ENCODE data around the gene CSF2.

DNA sequence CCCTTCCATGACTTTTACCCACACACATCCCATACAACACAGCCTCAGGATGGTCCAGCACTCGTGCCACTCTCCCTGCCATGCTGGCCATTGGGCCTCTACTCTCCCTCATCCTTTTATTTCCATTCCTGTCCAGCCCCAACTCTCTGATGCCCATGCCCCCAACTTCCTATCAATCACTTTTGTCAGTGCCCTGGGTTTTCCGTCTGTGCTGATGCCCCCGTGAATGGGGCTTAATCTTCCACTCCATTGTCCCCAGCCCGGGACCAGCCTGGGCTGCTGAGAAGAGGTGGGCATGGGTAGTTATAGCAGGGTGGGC, 49.5 kb upstream of the CSF2 start:
- TF ChIP-seq, protein P1, sequence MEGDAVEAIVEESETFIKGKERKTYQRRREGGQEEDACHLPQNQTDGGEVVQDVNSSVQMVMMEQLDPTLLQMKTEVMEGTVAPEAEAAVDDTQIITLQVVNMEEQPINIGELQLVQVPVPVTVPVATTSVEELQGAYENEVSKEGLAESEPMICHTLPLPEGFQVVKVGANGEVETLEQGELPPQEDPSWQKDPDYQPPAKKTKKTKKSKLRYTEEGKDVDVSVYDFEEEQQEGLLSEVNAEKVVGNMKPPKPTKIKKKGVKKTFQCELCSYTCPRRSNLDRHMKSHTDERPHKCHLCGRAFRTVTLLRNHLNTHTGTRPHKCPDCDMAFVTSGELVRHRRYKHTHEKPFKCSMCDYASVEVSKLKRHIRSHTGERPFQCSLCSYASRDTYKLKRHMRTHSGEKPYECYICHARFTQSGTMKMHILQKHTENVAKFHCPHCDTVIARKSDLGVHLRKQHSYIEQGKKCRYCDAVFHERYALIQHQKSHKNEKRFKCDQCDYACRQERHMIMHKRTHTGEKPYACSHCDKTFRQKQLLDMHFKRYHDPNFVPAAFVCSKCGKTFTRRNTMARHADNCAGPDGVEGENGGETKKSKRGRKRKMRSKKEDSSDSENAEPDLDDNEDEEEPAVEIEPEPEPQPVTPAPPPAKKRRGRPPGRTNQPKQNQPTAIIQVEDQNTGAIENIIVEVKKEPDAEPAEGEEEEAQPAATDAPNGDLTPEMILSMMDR (IDR thresholded peaks at IDR 0.05) = no peak
- TF ChIP-seq POLR2A (IDR thresholded peaks at IDR 0.05) = no peak
